PFSK-1 (cell line): ENCODE measurements around the gene GIMAP5.

Source experiments
- FOXP2 ChIP-seq: optimal IDR thresholded peaks from 2 replicates; pipeline ENCODE3; 2011; ENCODE audit warnings: borderline replicate concordance, control low read depth, inconsistent platforms; ENCODE audit not compliant: insufficient read depth; ENCODE audit errors: extremely low read length, extremely low read depth
- POLR2AphosphoS5 ChIP-seq: IDR thresholded peaks from 2 replicates; pipeline ENCODE4 v1.6.1; 2012; ENCODE audit warnings: low read depth, mild to moderate bottlenecking, control low read depth, low read length, moderate library complexity
- REST ChIP-seq, 2 experiments: IDR thresholded peaks; 2 replicates each; pipeline versions ENCODE4 v1.6.1 to v1.8.0; 2011 to 2012; ENCODE audit warnings: low read depth in 2 of 2, low read length in 2 of 2, control low read depth in 1 of 2, inconsistent platforms in 1 of 2, mild to moderate bottlenecking in 1 of 2, moderate library complexity in 1 of 2; ENCODE audit not compliant: insufficient read depth in 1 of 2
- SIN3A ChIP-seq: IDR thresholded peaks from 2 replicates; pipeline ENCODE4 v1.6.1; 2012; ENCODE audit warnings: mild to moderate bottlenecking, low read length, moderate library complexity, borderline replicate concordance; ENCODE audit not compliant: insufficient read depth
- TAF1 ChIP-seq: IDR thresholded peaks from 2 replicates; pipeline ENCODE4 v1.6.1; 2012; ENCODE audit warnings: low read length, control low read depth, borderline replicate concordance; ENCODE audit not compliant: insufficient read depth

Gene GIMAP5

DNA sequence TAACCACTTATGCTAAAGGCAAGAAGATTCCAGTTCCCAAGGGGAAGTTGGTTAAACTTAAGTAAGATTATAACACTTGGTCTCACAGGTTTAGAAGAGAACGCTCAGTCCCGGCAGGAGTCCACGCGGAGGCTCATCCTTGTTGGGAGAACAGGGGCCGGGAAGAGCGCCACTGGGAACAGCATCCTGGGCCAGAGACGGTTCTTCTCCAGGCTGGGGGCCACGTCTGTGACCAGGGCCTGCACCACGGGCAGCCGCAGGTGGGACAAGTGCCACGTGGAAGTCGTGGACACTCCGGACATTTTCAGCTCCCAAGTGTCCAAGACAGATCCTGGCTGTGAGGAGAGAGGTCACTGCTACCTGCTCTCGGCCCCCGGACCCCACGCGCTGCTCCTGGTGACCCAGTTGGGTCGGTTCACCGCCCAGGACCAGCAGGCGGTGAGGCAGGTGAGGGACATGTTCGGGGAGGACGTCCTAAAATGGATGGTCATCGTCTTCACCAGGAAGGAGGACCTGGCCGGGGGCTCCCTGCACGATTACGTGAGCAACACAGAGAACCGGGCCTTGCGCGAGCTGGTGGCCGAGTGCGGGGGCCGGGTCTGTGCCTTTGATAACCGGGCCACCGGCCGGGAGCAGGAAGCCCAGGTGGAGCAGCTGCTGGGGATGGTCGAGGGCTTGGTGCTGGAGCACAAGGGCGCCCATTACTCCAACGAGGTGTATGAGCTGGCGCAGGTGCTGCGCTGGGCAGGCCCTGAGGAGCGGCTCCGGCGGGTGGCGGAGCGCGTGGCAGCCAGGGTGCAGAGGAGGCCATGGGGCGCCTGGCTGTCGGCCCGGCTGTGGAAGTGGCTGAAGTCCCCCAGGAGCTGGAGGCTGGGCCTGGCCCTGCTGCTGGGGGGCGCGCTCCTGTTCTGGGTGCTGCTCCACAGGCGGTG, 17.0 kb upstream of the GIMAP5 start:
- TF ChIP-seq REST (IDR thresholded peaks at IDR 0.05; ENCODE audit: insufficient read depth in 1 of 2, low read depth in 2 of 2, low read length in 2 of 2): no peak
- no peak for TF ChIP-seq FOXP2
- TF ChIP-seq SIN3A: no peak
- no peak for TF ChIP-seq POLR2AphosphoS5
- no peak for TF ChIP-seq TAF1

DNA sequence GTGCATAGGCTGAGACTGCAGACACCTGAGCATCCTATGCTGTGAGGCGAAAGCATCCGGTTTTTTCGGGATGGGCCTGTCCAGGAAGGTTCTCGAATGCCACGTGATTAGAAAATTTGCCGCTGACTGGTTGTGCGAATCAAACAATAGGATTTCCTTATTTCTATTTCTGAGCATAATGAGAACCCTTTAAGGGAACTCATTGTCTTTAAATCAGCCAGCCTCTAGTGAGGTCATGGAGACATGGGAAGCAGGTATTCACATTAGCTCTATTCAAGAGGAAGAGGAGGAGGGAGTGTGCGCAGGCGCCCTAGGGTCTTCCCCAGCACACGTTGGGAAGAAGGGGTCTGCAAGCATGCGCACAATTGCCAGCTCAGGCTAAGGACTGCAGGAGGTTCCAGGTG, 15.2 kb upstream of the GIMAP5 start:
- TF ChIP-seq TAF1 (no peak), POLR2AphosphoS5 (no peak), FOXP2 (no peak), SIN3A (no peak), REST (IDR thresholded peaks at IDR 0.05; ENCODE audit: insufficient read depth in 1 of 2, low read depth in 2 of 2, low read length in 2 of 2) (no peak)

DNA sequence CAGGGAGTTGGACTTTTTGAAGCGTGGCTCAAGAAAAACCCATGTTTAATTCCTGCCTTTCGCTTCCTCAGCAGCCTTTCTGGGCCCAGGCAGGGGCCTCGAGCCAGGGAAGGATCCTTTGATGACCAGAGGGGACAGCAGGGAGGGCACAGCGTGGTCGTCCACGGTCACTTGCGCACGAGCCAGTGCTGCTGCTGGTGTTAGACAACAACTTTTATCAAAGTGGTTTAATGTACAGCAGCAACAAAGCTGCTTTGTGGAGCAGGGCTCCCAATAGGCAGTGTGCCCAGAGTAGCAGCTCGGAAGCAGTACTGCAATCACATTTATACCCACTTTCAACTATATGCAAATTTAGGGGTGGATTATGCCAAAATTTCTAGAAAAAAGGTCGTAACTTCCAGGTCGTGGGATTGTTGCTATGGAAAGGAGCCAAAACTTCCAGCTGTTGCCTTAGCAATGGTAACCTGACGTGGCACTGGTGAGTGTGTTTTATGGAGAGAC, 14.7 kb upstream of the GIMAP5 start:
- TF ChIP-seq FOXP2: no peak
- TF ChIP-seq SIN3A: no peak
- TF ChIP-seq REST (IDR thresholded peaks at IDR 0.05; ENCODE audit: insufficient read depth in 1 of 2, low read depth in 2 of 2, low read length in 2 of 2): no peak
- TF ChIP-seq TAF1: no peak
- no peak for TF ChIP-seq POLR2AphosphoS5

DNA sequence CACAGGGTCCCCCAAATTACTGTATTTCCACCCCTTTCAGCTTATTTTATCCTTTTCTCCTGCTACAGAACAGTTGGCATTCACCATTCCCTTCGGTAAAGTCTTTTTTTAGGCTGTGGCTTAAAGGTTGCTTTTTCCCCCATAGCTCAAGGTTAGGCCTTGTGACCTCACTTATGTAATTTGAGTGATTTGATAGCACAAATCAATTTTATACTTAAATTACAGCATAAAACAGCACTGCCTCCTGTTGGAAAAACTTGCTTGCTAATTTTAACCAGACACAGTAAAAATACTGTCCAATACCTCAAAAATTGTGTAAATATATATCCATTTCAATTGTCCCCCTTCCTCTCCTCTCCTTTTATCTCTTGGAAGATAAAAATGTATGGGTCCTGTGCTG, 13.8 kb upstream of the GIMAP5 start:
- TF ChIP-seq REST (IDR thresholded peaks at IDR 0.05; ENCODE audit: insufficient read depth in 1 of 2, low read depth in 2 of 2, low read length in 2 of 2) (no peak), SIN3A (no peak), FOXP2 (no peak), TAF1 (no peak), POLR2AphosphoS5 (no peak)
